HFFc6 (cell line): Measurements from ENCODE around the gene ORC3. TPM values are rescaled to one million over a fixed set of nuclear protein-coding genes. Genes with fewer than 3 reads are reported as not detected.
"Not testable (repeated sequence)": the region's sequence is repeated elsewhere in the genome, so short reads cannot be mapped to it uniquely, and the experiment has no call there.

Source experiments
- DNase-seq: peaks from one replicate; pipeline ENCODE4 v3.0.0-alpha.2; 2018
- H3K27ac Mint-ChIP-seq: 2 replicates; pipeline ENCODE4 v1.8.0; 2020; ENCODE audit warnings: mild to moderate bottlenecking, mixed read lengths
- H3K27me3 Mint-ChIP-seq: 2 replicates; pipeline ENCODE4 v1.8.0; 2021; ENCODE audit warnings: mild to moderate bottlenecking, moderate library complexity, mixed read lengths; ENCODE audit not compliant: insufficient read depth
- H3K36me3 Mint-ChIP-seq: 2 replicates; pipeline ENCODE4 v1.8.0; 2021; ENCODE audit warnings: low read depth, mixed read lengths
- H3K4me1 Mint-ChIP-seq: 2 replicates; pipeline ENCODE4 v1.8.0; 2020; ENCODE audit warnings: low read depth, mixed read lengths
- H3K4me3 Mint-ChIP-seq: 2 replicates; pipeline ENCODE4 v1.8.0; 2020; ENCODE audit warnings: mild to moderate bottlenecking, moderate library complexity, mixed read lengths
- H3K9me3 Mint-ChIP-seq: 2 replicates; pipeline ENCODE4 v1.8.0; 2020; ENCODE audit warnings: mild to moderate bottlenecking, mixed read lengths
- CTCF ChIP-seq: fragments of 200-600 bp; sonication (generic); IDR thresholded peaks from 2 replicates; pipeline ENCODE4 v1.5.0; 2021; ENCODE audit warnings: antibody characterized with exemption, mild to moderate bottlenecking
- total RNA-seq, 6 experiments: library from RNA; stranded (reverse); fragmentation: NEBNext Ultra II Directional; extraction: Animal tissue kit (Norgen Biotek cat#: 25700); gene quantifications; 2 replicates in 1 of 6; 3 replicates in 5 of 6; pipeline ENCODE4 v1.2.3, GENCODE V29; 2021

Gene ORC3
- total RNA-seq, 6 experiments from 2014 or later: 26.7 to 35.1 (median 29.7) TPM

- no peak for TF ChIP-seq CTCF
- Mint-ChIP-seq H3K27me3 (peaks cover 4% of the 10 kb centered on the region; the same call in 1 of the 2 replicates), H3K9me3 (no peaks in the 10 kb centered on the region), H3K27ac (peak overlapping the region; percentile 99), H3K36me3 (peaks cover 26% of the 10 kb centered on the region), H3K4me1 (peaks cover 47% of the 10 kb centered on the region), H3K4me3 (peak overlapping the region; percentile 100)
- DNase-seq: peak; percentile 75
Observed at GRCh38 chr6:87700397-87701343, 110.7 kb downstream of the ORC3 start.

DNA sequence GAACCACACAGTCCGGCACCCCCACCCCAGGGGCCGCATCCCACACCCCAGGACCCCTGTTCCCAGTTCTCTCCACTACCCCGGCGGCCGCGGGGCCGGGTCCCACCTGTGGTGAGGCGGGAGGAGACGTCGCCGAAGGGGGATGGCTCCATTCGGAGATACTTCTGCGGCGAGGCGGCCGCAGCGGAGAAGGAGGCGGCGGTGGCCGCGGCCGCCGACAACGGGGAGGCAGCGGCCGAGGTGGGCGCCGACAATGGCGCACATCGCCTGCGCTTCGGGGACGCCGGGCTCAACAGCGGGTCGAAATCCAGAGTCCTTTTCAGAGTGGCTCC is 111.4 kb downstream of the ORC3 start:
- no peak for DNase-seq
- Mint-ChIP-seq H3K9me3 (no peaks in the 10 kb centered on the region), H3K4me1 (peaks cover 47% of the 10 kb centered on the region), H3K27ac (peak overlapping the region; percentile 99), H3K36me3 (peaks cover 26% of the 10 kb centered on the region), H3K27me3 (peaks cover 4% of the 10 kb centered on the region; the same call in 1 of the 2 replicates), H3K4me3 (peak overlapping the region; percentile 100)
- TF ChIP-seq CTCF: no peak

DNA sequence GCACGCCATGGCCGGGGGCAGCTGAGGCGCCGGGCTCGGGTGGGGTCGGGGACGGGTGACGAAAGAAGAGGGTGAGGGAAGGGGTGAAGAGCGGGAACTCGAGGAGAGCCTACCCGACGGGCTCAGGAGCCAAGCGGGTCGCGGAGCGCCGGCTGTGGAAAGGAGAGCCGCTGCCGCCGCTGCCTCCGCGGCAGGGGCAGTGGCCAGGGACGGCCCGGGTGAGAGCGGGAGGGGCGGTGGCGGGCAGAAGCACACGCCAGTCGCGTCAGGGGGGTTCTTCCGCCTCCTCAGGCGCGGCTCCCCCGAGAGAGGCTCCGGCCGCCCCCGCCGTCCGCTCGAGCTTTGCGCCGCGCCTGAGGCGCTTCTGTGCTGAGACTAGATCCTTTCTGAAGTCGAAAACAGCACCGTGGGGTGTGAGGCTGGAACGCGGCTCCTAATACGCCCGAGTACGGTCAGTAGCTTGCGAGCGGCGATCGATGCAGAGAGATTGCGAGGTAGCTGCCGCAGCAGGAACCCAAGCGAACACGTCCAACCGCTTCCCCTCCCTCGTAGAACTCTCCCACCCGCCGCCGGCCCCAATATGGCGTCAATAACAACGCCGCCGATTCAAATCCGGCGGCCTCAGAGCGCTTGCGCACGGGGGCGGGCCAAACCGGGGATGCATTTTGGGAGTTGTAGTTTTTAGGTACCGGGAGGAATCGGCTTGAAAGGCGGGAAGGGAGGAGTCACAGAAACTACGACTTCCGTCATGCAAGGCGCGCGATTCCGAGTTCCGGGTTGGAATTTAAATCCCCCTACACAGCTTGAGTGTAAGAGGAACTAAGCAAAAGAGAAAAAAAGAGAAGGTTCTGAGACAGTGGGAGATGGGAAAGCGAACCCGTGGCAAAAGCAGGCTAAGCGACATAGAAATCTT is 112.0 kb downstream of the ORC3 start, which contains the start of gene AKIRIN2:
TSS of gene AKIRIN2 (minus strand) at position 558 of the 913 bp plus-strand sequence. CDS start at position 9, 549 bp downstream.
- H3K27me3 Mint-ChIP-seq: peaks cover 4% of the 10 kb centered on the region; the same call in 1 of the 2 replicates
- H3K4me3 Mint-ChIP-seq: peak within 1 kb of the TSS; percentile 100
- peak; percentile 98 for DNase-seq
- H3K36me3 Mint-ChIP-seq: peaks cover 26% of the 10 kb centered on the region
- H3K4me1 Mint-ChIP-seq: peaks cover 53% of the 10 kb centered on the region
- H3K27ac Mint-ChIP-seq: peak within 1 kb of the TSS; percentile 99
- no peak for TF ChIP-seq CTCF
- H3K9me3 Mint-ChIP-seq: no peaks in the 10 kb centered on the region

GRCh38 chr6:87702589-87702945 is 112.6 kb downstream of the ORC3 start:
- no peak for TF ChIP-seq CTCF
- Mint-ChIP-seq H3K27ac (peak overlapping the region; percentile 99), H3K36me3 (peaks cover 26% of the 10 kb centered on the region), H3K9me3 (no peaks in the 10 kb centered on the region), H3K4me1 (peaks cover 53% of the 10 kb centered on the region), H3K4me3 (peak overlapping the region; percentile 100), H3K27me3 (peaks cover 4% of the 10 kb centered on the region; the same call in 1 of the 2 replicates)
- DNase-seq: peak; percentile 53

DNA sequence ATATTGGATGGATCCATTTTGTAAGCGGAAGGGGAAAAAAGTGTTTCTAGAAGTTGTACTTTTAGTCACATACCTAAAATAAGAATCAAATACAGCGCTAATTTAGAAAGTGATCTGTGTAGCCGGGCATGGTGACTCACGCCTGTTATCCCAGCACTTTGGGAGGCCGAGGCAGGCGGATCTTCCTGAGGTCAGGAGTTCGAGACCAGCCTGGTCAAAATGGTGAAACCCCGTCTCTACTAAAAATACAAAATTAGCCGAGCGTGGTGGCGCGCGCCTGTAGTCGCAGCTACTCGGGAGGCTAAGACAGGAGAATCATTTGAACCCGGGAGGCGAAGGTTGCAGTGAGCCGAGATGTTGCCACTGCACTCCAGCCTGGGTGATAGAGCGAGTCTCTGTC is 113.1 kb downstream of the ORC3 start:
- peaks cover 23% of the 10 kb centered on the region for H3K36me3 Mint-ChIP-seq
- H3K9me3 Mint-ChIP-seq, DNase-seq, H3K27me3 Mint-ChIP-seq: not testable (repeated sequence)
- peak overlapping the region; percentile 99 for H3K27ac Mint-ChIP-seq
- peak overlapping the region; percentile 100 for H3K4me3 Mint-ChIP-seq
- peaks cover 53% of the 10 kb centered on the region for H3K4me1 Mint-ChIP-seq
